Osteoblast (primary cell): ENCODE data around the gene ZNF524. TPM values are rescaled to one million over a fixed set of nuclear protein-coding genes. Genes with fewer than 3 reads are reported as not detected.

ENCODE experiments used
- DNase-seq: peaks from one replicate; pipeline ENCODE4 v3.0.0; 2011; ENCODE audit warnings: low spot score, mixed read lengths; ENCODE audit not compliant: insufficient read length; ENCODE audit errors: missing footprints
- H2AFZ ChIP-seq: 2 replicates; pipeline ENCODE4 v1.6.0; 2011; ENCODE audit warnings: mild to moderate bottlenecking, low read length
- H3K27ac ChIP-seq: 2 replicates; pipeline ENCODE4 v1.5.1; 2011; ENCODE audit warnings: mild to moderate bottlenecking, low read depth, low read length, moderate library complexity
- H3K27me3 ChIP-seq: 2 replicates; pipeline ENCODE4 v1.6.0; 2012; ENCODE audit warnings: mild to moderate bottlenecking, control low read depth, inconsistent platforms, low read length, moderate library complexity; ENCODE audit not compliant: insufficient read depth
- H3K36me3 ChIP-seq: 2 replicates; pipeline ENCODE4 v1.5.1; 2011; ENCODE audit warnings: mild to moderate bottlenecking, low read length, control low read depth, moderate library complexity; ENCODE audit not compliant: insufficient read depth
- H3K4me1 ChIP-seq: 2 replicates; pipeline ENCODE4 v1.5.1; 2011; ENCODE audit warnings: mild to moderate bottlenecking, low read length, control low read depth, moderate library complexity; ENCODE audit not compliant: insufficient read depth
- H3K4me2 ChIP-seq: 2 replicates; pipeline ENCODE4 v1.6.0; 2011; ENCODE audit warnings: mild to moderate bottlenecking, low read length; ENCODE audit not compliant: insufficient read depth
- H3K4me3 ChIP-seq: fragments of 200-600 bp; sonication (generic); 3 replicates; pipeline ENCODE4 v1.5.1; 2012; ENCODE audit warnings: mild to moderate bottlenecking, low read length, inconsistent platforms; ENCODE audit not compliant: insufficient read depth
- H3K79me2 ChIP-seq: 2 replicates; pipeline ENCODE4 v1.6.0; 2012; ENCODE audit warnings: mild to moderate bottlenecking, low read length, control low read depth, inconsistent platforms; ENCODE audit not compliant: insufficient read depth
- H3K9me3 ChIP-seq: 2 replicates; pipeline ENCODE4 v1.5.1; 2011; ENCODE audit warnings: low read depth, low read length, control low read depth
- H4K20me1 ChIP-seq: 2 replicates; pipeline ENCODE4 v1.6.0; 2012; ENCODE audit warnings: mild to moderate bottlenecking, low read length, control low read depth; ENCODE audit not compliant: insufficient read depth
- total RNA-seq: library from RNA; depleted of rRNA; stranded (reverse); fragments of >200 nt; gene quantifications from 2 replicates; pipeline ENCODE4 v1.2.3, GENCODE V29; 2012
- TF ChIP-seq, protein P1 (sequence below): IDR thresholded peaks from 2 replicates; pipeline ENCODE4 v1.5.1; 2011; ENCODE audit warnings: mild to moderate bottlenecking, low read depth, low read length, moderate library complexity; ENCODE audit errors: extremely low read depth

ZNF524 gene
- total RNA-seq, 1 donor: 11.2 TPM

DNA sequence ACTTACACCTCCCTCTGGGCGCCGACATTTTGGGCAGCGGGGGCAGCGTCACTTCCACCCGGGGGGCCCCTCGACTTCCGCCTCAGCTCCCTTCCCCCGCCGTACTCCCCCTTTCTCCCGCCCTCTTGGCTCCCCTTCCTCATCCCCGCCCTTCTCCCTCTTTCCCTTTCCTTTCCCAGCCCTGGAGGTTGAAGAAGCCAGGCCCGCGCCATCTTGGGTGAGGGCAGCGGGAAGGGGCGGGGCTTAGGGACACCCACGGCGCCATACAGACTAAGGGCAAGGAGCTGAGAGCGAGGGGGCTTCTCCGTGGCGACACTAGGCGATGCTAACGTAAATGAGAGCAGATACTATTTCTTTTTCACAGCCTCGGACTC is 633 bp upstream of the ZNF524 start, which contains the start of gene FIZ1:
Gene FIZ1 (minus strand): TSS at position 50 of the 374 bp plus-strand sequence. CDS start 1,652 bp downstream, outside the sequence.
- peaks cover 7% of the 10 kb centered on the region for H3K4me1 ChIP-seq
- peak within 1 kb of the TSS; percentile 92 for H3K27ac ChIP-seq
- H3K9me3 ChIP-seq: no peaks in the 10 kb centered on the region
- H3K79me2 ChIP-seq: peaks cover 9% of the 10 kb centered on the region
- peak within 1 kb of the TSS; percentile 87 for H3K4me3 ChIP-seq
- H3K4me2 ChIP-seq: peak within 1 kb of the TSS; percentile 87
- H3K36me3 ChIP-seq: peaks cover 21% of the 10 kb centered on the region
- peak; percentile 100 for DNase-seq
- no peaks in the 10 kb centered on the region for H3K27me3 ChIP-seq
- peaks cover 4% of the 10 kb centered on the region for H4K20me1 ChIP-seq
- TF ChIP-seq, protein P1, sequence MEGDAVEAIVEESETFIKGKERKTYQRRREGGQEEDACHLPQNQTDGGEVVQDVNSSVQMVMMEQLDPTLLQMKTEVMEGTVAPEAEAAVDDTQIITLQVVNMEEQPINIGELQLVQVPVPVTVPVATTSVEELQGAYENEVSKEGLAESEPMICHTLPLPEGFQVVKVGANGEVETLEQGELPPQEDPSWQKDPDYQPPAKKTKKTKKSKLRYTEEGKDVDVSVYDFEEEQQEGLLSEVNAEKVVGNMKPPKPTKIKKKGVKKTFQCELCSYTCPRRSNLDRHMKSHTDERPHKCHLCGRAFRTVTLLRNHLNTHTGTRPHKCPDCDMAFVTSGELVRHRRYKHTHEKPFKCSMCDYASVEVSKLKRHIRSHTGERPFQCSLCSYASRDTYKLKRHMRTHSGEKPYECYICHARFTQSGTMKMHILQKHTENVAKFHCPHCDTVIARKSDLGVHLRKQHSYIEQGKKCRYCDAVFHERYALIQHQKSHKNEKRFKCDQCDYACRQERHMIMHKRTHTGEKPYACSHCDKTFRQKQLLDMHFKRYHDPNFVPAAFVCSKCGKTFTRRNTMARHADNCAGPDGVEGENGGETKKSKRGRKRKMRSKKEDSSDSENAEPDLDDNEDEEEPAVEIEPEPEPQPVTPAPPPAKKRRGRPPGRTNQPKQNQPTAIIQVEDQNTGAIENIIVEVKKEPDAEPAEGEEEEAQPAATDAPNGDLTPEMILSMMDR: no peak
- H2AFZ ChIP-seq: peak within 1 kb of the TSS; percentile 90

DNA sequence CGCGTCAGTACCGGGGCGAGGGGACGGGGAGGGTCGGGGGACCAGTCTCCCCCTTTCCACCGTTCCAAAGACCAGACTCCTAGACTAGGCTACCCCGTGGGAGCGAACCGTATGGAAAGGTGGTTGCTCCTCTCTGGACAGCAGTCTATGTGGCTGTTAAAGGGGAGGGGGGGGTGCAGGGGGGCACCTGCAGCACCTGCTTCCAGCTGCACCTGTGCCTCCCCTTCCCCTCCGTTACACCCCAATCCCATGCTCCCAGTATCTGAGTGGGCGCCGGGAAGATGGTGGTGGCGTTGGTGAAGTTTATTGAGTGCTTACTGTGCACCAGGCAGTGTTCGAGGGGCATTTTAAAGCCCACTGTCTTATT is 557 bp downstream of the ZNF524 start:
- DNase-seq: no peak
- Histone ChIP-seq H3K4me2 (peak overlapping the region; percentile 68), H3K4me1 (peaks cover 11% of the 10 kb centered on the region), H3K79me2 (peaks cover 9% of the 10 kb centered on the region), H3K4me3 (peak overlapping the region; percentile 87), H4K20me1 (peaks cover 4% of the 10 kb centered on the region), H3K27me3 (no peaks in the 10 kb centered on the region), H2AFZ (peak overlapping the region; percentile 56), H3K27ac (no peak overlapping the region), H3K36me3 (peaks cover 10% of the 10 kb centered on the region), H3K9me3 (no peaks in the 10 kb centered on the region)
- TF ChIP-seq, protein P1: no peak

GRCh38 chr19:55601084-55601483 is 996 bp downstream of the ZNF524 start:
- Histone ChIP-seq H3K4me2 (peak overlapping the region; percentile 68), H3K27ac (no peak overlapping the region), H3K36me3 (peaks cover 6% of the 10 kb centered on the region), H2AFZ (no peak overlapping the region), H3K4me3 (peak overlapping the region; percentile 87), H3K9me3 (no peaks in the 10 kb centered on the region), H3K4me1 (peaks cover 11% of the 10 kb centered on the region), H4K20me1 (peaks cover 4% of the 10 kb centered on the region), H3K79me2 (peaks cover 13% of the 10 kb centered on the region), H3K27me3 (no peaks in the 10 kb centered on the region)
- DNase-seq: no peak
- TF ChIP-seq, protein P1: no peak

DNA sequence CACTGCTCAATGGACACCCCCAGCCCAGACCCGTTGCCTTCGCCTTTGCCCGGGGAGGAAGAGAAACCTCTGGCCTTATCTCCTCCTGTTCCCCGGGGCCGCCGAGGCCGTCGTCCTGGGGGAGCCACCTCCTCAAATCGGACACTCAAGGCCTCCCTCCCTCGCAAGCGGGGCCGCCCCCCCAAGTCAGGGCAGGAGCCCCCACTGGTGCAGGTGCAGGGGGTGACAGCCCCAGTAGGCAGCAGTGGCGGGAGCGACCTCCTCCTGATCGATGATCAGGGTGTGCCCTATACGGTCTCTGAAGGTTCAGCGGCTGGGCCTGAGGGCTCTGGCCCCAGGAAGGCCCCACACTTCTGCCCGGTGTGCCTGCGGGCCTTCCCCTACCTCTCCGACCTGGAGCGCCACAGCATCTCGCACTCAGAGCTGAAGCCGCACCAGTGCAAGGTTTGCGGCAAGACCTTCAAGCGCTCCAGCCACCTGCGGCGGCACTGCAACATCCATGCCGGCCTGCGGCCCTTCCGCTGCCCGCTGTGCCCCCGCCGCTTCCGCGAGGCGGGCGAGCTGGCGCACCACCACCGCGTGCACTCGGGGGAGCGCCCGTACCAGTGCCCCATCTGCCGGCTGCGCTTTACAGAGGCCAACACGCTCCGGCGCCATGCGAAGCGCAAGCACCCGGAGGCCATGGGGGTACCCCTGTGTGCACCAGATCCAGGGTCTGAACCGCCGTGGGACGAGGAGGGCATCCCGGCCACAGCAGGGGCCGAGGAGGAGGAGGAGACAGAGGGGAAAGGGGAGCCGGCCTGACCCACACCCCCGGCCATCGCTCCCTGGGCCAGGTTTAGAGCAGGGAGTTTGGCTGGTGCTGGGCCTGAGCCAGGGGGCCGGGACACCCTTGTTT is 2.3 kb downstream of the ZNF524 start:
- Histone ChIP-seq H3K4me3 (no peak overlapping the region), H4K20me1 (peaks cover 12% of the 10 kb centered on the region), H3K27ac (no peak overlapping the region), H3K4me2 (no peak overlapping the region), H3K36me3 (peaks cover under 1% of the 10 kb centered on the region), H3K27me3 (no peaks in the 10 kb centered on the region), H3K79me2 (peaks cover 26% of the 10 kb centered on the region), H3K4me1 (peaks cover 19% of the 10 kb centered on the region), H3K9me3 (no peaks in the 10 kb centered on the region), H2AFZ (no peak overlapping the region)
- TF ChIP-seq, protein P1: no peak
- peak; percentile 58 for DNase-seq
